GM18502 (cell line): ENCODE results near the gene SRMS.

Experiments
- ATAC-seq: cut with Tn5 transposase; IDR thresholded peaks from one replicate; pipeline ENCODE4 v1.9.1; 2021; ENCODE audit warnings: mild to moderate bottlenecking; ENCODE audit not compliant: unreplicated experiment, poor library complexity

SRMS gene, protein sequence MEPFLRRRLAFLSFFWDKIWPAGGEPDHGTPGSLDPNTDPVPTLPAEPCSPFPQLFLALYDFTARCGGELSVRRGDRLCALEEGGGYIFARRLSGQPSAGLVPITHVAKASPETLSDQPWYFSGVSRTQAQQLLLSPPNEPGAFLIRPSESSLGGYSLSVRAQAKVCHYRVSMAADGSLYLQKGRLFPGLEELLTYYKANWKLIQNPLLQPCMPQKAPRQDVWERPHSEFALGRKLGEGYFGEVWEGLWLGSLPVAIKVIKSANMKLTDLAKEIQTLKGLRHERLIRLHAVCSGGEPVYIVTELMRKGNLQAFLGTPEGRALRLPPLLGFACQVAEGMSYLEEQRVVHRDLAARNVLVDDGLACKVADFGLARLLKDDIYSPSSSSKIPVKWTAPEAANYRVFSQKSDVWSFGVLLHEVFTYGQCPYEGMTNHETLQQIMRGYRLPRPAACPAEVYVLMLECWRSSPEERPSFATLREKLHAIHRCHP

DNA sequence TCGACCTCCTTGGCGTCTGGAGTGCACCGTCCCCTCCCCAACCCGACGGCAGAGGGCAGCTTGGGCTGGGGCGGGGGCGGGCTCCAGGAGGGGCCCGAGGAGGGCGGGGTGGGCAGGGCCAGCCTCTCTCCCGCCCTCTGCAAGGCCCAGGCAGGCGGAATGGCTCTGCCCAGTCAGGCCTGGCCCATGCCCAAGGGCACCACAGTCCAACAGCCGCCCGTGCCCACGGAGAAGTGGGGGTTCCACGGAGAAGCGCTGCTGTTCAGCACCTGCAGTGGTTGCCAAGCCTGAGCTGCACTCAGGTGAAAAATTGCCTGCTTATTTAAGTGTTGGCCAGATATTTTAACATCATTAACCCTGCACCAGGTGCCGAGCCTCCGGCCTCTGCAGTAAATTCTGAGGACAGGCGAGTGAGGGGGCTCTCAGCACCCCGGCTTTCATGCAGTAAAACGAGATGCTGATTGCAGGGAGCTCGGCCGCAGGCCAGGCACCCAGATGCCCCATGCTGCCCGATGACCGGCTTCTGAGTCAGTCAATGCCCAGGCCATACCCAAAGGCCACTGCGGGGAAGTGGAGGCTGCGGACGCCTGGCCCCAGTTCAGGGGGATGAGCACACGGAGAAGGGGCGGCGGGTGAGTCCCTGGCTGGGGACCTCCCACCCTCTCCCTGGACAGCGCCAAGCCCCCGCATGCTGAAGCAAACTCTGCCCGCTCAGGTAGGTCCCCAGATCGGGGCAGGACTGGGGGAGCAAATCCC, at the start of gene SRMS:
SRMS (minus strand) TSS at position 25 of the 756 bp plus-strand sequence. CDS start 286 bp downstream, outside the sequence.
- no peak for ATAC-seq

GRCh38 chr20:63596423-63596822, 48.9 kb upstream of the SRMS start:
- no peak for ATAC-seq

GRCh38 chr20:63595416-63596127, 48.0 kb upstream of the SRMS start:
- no peak for ATAC-seq

DNA sequence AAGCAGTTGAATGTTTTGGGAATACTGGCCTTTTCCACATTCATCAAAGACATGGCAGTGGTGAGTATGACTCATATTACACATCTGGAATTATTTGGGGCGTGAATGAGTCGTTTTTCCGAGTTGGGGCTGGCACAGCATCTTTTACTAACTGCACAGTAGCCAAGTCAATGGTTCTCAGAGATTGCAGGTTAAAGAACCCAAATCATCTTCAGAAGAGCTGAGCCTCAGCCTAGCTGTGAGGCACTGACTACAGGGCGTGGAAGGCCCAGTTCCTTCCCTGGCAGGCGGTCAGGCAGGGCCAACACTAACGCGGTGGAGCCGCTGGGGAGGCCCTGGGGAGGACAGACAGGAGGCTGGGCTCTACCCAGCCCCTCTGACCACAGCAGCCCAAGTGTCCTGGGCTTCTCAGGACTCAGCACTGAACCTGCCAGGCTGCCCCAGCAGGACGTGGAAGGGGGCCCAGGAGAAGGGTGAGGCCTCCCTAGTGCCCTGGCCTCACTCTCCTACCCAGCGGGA, 46.6 kb upstream of the SRMS start:
- ATAC-seq: no peak

- no peak for ATAC-seq
Observed at GRCh38 chr20:63592661-63593060, 45.1 kb upstream of the SRMS start.

GRCh38 chr20:63591786-63592355, 44.3 kb upstream of the SRMS start:
- no peak for ATAC-seq

DNA sequence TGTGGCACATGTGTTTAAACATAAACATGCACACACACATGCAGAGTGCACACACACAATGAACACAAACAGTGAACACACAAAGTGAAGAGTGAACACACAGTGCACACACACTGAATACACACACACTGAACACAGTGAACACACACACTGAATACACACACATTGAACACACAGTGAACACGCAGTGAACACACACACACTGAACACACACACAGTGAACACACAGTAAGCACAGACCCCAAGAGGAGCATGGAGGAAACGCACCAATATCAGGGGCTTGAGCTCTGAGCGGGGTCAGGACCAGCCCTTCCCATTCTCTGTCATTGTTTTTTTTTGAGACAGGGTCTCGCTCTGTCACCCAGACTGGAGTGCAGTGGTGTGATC, 43.6 kb upstream of the SRMS start:
- no peak for ATAC-seq

- no peak for ATAC-seq
Observed at GRCh38 chr20:63590218-63591146, 42.9 kb upstream of the SRMS start.

GRCh38 chr20:63589261-63590217, 42.0 kb upstream of the SRMS start:
- no peak for ATAC-seq

DNA sequence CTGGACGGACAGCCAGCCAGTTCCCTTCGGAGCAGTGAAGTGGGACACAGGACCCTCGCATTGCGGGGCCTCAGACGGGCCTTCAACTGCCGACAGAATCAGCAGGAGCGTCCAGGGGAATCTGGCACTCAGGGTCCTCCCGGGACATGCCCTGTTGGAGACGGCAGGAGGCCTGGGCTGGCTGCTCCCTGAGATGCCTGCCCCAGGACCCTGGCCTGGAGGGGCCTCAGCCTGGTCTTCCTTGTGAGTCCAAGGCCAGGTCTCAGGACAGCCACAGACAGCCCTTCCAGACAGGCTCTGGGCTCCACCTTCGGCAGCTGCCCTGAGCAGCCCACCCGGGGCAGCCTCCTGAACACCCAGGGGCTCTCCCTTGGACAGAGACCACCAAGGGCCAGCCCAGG, 41.1 kb upstream of the SRMS start:
- ATAC-seq: no peak

GRCh38 chr20:63587776-63588591, 40.4 kb upstream of the SRMS start:
- ATAC-seq: no peak

- ATAC-seq: no peak
Observed at GRCh38 chr20:63587256-63587655, 39.7 kb upstream of the SRMS start.

DNA sequence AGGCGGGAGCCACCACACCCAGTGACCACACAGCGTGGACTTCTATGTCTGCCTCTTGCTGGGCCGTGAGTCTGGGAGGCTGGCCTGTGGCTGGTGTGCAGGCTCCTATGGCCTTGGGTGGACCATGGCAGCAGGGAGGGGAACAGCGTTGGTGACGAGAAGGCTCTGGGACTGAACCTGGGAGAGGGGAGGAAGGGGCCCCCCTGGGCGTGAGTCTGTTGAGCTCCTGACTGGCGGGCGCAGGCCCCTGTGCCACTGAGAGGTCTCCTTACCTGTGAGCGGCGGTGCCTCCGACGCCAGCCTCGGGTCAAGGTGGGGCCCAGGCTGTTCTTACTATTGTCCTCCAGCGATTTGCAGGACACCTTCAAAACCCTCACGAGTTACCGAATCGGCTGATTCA, 39.2 kb upstream of the SRMS start:
- ATAC-seq: no peak

DNA sequence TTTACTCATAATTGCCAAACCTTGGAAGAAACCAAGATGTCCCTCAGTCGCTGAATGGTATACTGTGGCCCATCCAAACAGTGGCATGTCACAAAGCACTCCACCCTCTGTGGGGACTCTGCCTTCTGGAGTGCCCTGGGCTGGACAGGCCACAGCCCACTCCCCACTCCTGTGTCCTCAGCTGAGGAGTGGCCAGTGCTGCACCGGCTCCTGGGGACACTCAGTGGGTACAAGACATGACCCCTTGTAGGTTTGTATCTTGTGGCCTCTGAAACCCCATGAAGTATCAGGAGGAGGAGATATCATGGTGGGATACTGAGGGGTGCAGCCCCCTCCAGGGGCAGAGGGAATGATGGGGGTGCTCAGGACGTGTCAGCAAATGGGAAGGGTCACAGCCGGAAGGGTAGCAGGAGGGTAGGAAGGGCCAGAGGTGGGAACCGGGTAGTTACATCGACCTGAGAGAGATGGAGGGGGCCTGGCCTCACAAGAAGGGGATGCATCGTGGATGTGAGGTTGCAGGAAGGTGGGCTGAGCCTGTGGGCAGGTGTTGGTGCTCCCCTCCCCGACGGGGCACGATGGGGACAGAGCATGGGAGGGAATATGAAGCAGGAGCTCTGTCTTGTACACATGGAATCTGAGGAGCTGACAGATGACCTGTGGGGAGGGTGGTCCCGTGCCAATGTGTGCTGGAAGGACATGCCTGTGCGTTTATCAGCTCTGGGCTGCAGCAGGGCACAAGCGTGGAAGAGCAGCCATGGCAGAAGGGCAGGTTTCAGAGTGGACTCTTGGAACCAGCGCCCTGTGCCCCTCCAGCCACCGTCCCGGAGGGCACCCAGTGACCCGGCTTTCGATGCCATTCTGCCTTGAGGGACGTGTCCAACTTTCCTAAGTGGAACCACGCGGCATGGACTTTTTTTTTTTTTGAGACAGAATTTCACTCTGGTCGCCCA, 38.3 kb upstream of the SRMS start:
- ATAC-seq: no peak

DNA sequence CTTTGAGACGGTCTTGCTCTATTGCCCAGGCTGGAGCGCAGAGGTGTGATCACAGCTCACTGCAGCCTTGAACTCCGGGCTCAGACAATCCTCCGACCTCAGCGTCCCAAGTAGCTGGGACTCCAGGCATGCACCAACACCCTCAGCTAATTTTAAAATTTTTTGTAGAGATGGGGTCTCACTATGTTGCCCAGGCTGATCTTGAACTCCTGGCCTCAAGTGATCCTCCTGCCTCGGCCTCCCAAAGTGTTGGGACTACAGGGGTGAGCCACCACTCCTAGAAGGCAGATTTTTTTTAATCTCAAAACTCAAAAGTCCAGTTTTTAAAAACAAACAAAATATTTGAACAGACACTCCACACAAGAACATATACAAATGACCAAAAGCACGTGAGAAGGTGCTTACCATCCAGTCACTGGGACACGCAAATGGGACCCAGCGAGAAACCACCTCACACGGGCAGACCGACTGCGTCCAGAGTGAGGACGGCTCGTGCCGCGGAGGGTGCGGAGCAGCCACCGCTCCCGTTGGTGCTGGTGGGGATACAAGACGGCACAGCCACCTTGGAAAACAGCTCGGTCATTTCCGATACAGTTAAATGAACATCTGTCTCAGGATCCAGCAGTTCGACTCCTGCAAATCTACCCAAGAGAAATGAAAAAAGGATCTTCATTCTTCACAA, 35.0 kb upstream of the SRMS start:
- ATAC-seq: no peak
